ELR (cell line): Measurements from ENCODE around the gene RAB36.
A peak's percentile ranks its signal among the peaks of the same experiment; 100 is the strongest.

Source experiments
- DNase-seq: peaks from one replicate; pipeline ENCODE4 v3.0.0-alpha.2; 2015; ENCODE audit warnings: low read depth

Gene RAB36

DNA sequence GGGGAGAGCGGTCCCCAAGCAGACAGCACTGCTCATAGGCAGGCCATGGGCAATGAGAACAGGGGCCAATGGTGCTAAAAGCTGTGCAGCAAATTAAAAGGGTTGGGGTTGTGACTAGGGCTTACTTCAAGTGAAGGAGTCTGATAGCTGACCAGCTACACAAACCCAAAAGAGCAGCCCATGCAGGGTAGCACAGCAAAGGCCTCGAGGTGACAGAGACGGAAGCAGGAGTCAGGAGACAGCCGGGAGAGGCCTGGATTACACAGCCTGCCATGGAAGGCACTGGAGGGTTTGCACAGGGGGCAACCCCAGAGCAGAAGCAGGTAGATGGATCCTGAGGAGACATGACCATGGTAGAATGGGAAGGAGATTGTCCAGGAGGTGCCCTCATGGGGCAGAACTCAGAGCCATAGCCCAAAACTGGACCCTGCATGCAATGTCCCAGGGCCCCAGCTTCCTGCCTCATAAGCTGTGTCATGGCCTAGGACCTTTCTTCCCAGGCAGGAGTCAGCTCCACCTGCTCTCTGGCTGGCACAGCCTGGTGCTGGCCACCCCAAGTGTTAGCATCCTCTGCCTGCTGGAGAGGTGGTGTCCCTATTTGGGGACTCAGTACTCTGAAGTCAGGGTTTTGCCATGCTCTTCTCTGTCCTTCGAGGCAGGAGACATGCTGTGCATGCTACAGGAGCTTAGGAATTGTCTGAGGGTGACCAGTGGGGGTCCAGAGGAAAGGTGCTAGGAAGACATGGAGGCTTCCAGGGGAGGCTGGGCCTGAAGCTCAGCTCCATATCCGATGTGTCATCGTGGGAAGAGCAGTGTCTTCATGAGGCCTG is 36.8 kb upstream of the RAB36 start:
- DNase-seq: no peak

DNA sequence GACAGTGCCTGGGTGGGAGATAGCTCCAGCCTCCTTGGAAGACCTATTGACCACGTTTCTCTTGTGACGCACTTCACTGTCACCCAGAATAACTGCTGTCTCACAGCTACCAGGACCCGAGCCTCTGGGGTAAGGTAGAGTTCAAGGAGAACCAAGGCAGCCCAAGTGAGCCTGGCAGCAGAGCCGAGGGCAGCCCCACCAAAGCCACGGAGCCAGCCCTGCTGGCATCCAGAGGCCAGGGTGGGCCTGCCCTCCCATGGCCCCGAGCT is 36.3 kb upstream of the RAB36 start:
- DNase-seq: no peak

DNA sequence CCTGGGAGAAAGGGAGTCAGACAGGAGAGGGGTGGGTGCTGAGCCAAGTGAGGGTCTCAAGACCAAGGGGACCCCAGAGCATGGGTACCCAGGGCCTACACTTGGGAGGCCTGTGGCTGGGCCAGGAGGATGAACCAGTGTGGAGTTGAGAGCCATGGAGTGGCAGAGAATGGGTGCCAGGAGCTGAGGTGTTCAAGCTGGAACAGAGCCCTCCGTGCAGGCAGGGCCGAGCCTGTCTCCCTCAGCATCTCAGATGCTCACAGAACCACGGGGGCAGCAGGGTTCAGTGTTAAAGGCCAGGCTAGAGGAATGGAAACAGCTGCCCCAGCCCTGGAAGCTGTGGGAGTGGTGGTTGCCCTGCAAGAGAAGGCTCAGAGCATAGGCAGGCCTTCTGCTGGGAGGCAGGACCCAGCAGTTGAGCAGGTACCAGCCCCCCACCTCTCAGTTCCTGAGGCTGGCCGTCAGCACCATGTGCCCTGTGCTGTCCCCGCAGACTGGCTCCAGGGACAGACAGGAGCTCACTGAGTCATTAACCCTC is 35.8 kb upstream of the RAB36 start:
- DNase-seq: no peak

DNA sequence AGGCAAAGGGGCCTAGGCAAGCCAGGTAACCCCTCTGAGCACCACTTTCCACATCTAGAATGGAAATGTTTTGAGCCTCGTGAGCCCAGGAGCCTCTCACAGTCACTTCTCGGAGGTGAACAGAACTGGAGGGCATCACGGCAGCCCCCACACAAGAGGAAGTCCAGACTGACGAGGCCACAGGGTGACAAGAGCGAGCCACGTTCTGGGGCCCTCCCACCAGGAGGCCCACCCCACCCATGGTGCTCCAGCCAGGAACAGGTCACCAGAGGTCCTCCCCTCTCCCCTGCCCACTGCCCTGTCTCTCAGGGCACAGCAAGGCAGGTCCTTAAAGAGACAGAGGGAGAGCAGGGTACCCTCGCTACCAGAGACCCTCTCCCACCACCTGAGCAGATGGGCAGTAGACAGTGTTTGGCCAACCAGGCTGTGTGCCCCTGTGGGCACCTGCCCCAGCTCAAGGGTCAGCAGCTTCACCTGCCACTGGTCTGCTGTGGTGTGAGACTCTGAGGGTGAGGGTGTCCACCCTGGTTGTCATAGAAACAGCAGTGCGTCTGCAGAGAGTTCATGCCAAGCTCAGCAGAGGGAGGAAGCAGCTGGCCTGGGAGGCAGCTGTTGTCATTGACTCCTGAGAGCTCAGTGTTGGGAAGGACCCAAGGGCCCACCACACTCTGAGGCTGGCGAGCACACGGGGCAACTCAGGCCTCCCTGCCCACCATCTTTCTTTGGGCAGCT is 34.9 kb upstream of the RAB36 start:
- DNase-seq: peak; percentile 7

DNA sequence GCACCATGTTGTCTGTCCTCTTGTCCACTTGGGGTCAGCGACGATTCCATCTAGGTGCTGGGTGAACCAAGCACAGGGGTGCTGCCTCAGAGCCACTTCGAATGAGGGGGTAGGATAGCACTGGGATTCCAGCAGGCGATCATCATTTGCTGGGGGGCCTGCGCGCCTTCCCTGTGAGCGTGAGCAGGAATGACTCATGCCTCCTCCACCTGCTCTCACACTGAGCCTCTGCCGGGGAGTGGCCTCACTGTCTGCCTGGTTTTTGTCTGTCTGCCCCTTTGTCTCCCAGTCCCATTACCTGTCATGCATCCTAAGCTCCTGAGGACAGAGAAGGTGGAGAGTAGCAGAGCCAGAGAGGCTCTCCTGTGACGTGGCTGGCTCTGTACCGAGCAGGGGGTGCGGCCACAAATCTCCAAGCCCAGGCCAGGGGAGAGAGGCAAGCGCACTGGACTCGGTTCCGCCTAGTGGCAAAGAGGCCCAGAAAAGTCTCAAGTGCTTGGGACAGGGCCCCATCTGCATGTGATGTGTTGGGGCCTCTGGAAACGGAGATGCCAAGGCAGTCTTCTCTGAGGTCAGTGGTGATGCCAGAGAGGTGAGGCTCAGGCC is 34.3 kb upstream of the RAB36 start:
- peak; percentile 6 for DNase-seq

DNA sequence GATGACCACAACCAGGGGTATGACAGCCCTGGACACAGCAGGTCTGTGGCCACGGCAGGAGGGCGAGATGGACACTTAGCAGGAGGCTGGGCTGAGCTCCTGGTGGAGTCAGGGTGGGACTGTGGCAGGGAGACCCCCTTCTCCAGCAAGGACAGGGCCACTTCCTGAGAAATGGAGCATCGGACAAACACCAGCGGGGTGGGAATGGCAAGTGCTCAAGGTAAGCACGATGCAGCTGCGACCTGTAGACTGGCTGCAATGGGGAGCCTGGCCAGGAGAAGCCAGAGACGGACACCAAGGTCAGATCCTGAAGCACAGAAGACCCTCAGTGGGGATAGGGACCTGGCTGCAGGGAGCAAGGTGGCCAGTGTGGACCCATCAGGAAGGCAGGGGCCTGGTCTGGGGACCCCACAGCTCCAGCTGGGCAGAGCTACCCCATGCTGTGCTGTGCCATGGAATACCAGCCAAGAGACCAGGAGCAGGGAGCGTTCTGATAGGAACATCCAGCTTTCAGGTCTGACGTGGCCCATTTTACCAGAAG is 32.7 kb upstream of the RAB36 start:
- DNase-seq: no peak

DNA sequence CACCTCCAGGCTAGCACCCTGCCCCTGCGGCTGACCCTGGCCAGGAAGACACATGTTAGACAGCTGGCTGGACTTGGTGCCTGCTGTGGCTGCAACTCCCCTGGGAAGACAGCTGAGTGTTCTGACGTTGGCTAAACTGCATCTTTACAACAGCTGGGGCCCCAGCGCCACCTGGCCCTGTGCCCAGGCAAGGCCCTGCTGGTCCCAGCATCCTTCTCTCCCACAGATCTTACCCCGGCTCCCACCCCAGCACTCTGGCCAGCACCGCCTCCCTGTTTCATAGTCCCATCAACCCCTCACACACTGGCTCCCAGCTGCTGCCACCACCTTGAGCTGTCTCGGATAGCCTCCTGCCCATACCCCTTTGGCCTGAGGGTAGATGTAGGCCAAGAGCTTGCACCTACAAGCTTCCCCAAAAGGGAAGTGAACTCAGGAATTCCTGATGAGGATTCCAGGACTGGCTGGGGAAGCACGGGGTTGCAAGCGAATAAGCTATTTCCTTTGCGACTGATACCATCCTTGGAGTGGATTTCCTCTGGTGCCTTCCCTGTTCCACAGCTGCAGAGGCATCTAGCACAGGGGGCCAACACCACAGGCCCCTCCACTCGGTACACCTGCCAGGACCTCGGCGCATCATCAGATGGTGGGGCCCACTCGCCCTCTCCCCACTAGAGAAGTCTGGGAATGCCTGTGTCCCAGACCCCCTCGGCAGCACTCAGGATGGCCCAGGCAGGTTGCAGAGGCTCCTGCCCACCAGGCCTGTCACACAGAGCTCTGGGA is 32.0 kb upstream of the RAB36 start:
- no peak for DNase-seq

DNA sequence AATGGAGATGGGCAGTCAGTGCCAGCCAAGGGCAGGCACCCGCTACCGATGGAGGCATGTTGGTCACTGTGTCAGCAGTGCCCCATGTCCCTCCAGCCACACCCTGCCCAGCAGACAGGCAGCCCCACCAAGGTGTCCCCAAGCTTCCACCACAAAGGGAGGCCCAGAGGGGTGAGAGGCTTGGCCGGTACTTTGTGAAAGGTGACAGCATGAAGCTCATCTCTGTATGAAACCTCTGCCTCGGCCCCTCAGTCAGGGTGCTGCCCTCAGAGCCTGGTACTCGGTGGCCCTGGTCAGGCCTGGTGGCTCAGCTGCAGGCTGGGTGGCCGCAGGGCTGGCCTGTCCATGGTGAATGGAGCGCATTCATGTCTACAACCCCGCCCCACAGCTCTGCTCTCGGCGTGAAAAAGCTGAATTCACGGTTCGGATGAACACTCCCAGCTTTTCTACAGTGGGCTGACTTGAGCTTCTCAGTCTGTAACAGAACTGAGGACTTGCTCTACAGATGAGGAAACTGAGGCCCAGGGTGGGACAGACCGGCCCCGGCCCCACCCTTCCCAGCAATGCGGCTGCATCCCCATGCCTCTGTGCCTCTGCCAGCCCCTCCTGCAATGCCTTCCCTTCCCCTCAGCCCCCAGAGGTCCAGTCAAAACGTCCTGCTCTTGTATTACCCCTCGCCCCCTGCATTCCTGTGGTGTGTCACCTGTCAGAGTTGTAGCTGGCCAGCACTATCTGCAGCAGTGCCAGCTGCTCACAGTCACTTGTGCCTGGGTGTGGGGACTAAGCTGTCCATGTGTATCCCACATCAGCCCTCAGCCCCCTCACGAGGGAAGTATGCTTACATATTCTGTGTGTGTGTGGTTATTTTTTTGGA is 31.2 kb upstream of the RAB36 start:
- no peak for DNase-seq

DNA sequence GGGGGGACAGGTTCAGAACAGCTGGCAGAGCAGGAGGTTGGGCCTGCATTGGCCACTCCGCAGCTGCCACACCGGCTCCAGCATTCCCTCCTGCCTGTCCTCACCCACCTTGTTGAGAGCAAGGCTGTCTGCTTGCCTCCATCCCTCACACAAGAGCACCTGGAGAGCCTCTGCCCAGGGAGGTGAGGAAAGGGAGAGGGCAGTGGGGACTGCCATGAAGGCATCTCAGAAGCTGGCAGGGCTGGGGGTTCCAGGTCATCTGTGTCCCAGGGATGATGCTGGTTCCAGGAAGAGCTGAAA is 30.6 kb upstream of the RAB36 start:
- no peak for DNase-seq

DNA sequence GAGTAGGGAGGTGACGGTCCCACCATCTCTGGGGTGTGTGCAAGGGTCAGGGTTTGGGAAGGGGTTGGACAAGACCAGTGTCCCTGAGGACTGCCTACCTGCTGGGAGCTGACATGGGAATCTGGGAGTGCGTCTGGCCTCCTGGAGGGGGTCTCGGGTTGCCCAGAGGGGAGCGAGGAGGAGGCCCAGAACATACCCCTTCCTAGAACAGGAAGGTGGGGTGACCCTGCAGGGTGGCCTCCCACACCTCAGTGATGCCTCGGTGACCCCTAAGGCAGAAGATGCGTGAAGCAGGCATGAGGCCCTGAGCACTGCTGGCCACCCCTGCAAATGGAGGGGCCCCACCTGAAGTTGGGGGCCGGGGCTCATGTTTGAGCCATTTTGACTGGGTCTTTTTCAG is 29.9 kb upstream of the RAB36 start:
- DNase-seq: no peak

DNA sequence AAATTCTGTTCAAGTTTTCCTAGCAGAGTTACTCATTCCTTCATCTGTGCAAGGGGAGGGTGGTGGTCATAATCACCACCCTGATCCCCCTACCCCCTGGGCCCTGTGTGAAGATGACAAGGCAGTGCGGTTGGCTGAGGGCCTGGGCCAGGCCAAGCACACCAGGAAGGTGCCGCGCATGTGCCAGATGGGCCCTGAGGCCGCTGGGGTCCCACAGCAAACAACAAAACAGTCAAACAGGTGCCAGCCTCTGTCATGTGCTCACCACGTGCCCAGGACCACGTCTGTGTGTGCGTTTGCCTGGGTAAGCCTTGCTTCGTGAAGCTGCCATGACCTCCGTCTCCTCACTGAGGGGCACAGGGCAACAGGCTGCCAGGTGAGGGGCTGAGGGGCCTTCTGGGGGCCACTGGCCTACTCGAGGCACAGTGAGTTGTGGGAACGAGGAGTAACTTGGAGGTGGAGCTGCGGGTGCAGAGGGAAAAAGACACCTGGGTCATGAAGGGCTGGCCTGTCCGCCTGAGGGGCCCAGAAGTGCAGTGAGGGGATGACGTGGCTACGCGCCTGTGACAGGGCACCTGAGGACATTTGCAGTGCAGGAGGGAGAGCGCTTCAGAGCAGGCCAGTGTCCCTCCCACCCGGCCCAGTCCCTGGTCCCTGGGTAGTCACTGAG is 29.3 kb upstream of the RAB36 start:
- DNase-seq: no peak

DNA sequence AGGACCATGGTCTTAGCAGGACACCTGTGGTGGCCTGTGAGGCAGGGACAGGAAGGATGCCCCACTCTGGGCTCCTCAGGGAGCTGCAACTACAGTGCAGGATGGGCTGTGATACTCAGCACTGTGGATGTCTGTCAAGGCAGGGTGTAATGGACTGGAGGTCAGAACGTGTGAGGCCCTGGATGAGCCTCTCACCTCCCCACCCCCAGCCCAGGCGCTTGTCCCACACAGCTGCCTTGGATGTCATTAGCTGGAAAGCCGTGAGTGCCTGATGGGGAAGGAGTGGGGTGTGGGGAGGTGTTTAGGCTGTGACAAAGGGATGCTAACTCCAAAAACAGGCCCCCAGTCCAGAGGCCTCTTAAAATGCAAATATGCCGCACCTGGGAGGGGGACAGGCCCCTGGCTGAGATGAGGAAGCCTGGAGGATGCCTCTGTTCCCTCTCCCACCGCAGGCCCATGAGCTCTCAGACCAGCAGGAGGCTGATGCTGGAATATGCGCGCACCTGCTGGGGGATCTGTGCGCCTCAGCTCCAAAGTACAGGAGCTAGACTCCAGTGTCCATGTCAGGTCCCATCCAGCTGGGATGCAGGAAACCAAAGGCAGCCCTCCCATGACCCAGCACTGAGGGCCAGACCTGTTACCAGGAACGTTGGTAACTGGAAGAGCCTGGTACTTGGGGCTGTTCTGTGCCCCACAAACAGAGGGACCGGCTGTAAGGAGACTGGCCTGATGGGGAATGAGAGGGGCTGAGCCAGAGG is 28.6 kb upstream of the RAB36 start:
- DNase-seq: no peak

DNA sequence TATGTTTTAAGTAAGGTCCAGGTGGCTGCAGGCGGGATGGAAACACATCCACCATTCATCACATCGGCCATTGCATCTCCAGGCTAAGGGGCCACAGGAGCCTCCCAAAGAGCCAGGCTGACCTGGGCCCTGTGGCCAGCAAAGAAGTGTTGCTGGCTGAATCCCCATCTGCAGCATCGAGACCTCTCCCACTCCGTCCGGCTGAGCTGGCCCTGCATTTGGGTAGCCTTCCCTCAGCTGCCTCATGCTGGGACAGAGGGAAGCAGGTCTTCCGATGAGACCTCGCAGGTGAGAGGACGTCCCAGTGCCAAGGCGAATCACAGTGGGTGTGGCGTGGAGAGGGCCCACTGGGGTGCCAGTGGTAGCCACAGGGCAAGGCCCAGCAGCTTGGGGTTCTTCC is 28.0 kb upstream of the RAB36 start:
- DNase-seq: no peak

DNA sequence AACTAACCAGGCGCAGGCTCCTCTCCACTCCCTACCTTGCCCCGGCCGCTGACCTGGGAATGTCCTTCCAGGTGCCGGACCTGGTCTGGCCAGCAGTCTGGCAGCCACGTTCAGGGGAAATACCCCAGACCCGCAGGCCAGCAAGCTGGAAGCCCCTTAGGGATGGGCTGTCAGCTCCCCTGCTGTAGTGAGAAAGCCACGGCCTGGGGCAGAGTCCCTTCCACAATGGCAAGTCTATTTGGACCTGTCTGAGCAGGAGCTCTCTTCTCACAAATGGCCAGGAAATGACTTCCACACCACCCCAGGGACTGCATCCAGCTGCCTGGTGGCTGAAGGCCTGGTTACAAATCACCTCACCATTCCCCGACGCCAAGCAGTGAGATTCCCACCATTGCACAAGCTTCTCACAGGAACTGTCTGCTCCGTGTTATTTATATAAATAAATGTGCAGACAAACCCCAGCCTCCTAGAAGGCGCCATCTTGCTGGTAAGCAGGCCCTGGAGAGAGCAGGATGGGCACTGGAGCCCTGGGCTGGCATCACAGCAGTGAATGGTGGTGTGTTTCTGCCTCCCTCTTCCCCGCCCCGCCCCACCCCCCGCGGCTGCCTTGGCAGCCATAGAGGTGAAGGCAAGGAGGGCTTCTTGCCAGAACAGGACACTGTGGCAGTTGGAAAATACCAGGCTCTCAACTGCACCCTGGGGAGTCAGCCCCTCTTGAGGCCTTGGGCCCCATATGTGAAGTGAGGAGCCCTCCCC is 27.2 kb upstream of the RAB36 start:
- DNase-seq: no peak

DNA sequence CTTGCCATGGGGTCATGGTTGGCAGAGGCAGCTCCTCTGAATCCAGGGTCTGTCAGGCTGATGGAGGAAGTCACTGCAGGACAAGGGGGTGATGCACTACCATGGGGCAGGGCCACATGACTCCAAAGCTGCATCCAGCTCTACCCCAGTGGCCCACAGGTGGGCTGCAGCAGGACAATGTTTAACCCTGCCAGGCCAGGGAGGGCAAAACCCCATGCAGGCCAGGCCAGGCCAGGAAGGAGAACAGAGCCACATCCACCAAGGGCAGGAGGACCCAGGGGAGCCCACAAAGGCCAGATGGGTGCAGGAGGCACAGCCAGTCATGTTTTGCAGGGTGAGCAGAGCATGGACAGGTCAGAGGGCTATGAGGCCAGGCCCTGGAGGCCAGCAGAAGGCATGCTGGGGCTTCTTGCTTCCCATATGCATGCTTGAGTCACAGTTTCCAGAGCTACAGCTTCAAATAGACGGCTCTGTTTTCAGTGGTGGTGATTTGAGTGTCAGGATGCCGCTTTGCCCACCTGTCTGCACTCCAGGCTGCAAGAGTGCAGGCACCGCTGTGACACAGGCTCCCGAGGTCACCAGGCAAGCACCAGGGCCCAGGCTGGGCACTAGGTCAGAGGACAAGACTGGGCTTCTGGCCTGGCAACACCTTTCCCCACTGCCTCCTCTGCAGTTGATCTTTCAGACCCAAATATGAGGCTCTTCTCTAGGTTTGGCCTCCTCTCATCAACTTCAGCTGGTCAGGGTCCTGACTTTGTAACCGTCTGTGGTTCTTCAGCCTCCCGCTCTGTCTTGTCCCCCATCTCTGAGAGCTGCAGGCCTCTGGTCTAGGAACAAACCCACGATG is 26.4 kb upstream of the RAB36 start:
- DNase-seq: no peak

DNA sequence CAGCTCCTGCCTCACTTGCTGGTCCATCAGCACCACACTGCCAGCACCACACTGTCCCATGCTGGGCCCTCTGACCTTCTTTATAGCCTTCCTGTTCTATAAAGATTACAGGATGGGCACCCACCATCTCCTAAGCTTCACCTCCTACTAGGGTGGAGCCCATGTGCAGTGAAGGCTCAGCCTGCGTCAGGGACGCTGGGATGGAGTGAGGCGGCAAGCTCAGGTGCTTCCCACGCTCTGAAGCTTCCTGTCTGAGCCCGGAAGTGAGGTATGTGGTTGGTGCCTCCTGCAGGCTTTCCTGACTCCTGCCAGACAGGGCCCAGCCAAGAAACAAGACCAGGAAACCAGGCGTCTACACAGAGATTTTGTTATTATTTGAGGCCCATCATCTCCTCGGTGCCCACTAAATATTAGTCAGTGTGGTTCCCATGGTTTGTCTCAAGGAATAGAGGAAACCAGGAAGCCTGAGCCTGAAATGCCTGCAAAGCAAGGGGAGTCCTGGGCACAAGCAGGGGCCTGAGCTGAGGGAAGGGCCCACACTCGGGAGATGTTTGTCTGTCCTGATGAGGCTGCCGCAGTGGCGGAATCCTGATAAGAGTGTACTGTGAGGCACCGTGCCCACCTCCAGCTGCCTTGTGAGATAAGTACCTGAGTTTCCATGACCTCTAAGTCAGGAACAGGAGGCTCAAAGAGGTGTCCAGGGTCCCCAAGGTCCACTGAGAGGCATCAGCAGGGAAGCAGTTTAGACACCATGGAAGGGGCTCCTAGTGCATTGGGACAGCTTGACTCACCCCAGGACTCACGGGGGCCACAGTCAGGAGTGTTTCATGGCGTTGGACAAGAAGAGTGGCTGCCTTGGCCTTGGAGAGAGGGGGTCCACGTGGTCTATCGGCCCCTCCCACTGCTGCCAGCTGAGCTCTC is 25.5 kb upstream of the RAB36 start:
- DNase-seq: no peak

DNA sequence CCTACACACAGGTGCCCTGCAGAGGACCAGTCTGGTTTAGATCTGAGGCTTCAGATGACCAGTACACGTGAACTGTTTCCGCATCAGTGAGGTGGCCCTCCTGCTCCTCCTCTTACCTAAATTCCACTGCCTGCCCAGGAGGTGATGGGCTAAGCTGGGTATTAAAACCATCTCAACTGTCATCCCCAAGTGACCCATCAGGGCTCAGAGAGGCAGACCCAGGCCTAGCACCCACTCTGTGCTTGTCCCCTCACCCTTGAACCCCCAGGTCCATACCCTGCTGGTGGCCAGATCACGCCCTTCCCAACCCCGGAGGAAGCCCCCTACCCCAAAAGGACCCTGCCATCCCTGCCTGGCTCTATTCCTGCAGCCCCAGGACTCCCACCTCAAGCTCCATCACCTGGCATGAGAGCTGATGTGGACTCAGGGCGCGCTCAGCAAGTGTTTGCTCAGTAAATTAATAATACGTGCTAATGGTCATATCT is 24.8 kb upstream of the RAB36 start:
- DNase-seq: no peak
